ENCODE data around the gene ZNF490. TPM values are rescaled to one million over a fixed set of nuclear protein-coding genes. Genes with fewer than 3 reads are reported as not detected.

ZNF490 gene
- total RNA-seq = 1 to 10 TPM; 6.2 to 7.5 TPM

GRCh38 chr19:12610540-12611360 is at the start of gene ZNF490, which contains the start of gene ZNF791:
TSS of gene ZNF490 (minus strand) at chr19:12610813. CDS start at chr19:12610680, 133 bp downstream.
TSS of gene ZNF791 (plus strand) at chr19:12610920. CDS start at chr19:12611080, 160 bp downstream.
- Histone ChIP-seq H3K9me3 (no peaks in the 10 kb centered on the region), H3K27ac (peak within 1 kb of the TSS; percentile 99), H3K27me3 (no peaks in the 10 kb centered on the region), H3K4me1 (no peaks in the 10 kb centered on the region), H3K4me3 (peak within 1 kb of the TSS; percentile 100), H3K36me3 (no peaks in the 10 kb centered on the region), H3K9ac (ENCODE audit: low read depth in 2 of 2, low read length in 2 of 2) (peak within 1 kb of the TSS; percentile 93 to 97)
- DNase-seq = peak; percentile 100
- TF ChIP-seq, protein P1, sequence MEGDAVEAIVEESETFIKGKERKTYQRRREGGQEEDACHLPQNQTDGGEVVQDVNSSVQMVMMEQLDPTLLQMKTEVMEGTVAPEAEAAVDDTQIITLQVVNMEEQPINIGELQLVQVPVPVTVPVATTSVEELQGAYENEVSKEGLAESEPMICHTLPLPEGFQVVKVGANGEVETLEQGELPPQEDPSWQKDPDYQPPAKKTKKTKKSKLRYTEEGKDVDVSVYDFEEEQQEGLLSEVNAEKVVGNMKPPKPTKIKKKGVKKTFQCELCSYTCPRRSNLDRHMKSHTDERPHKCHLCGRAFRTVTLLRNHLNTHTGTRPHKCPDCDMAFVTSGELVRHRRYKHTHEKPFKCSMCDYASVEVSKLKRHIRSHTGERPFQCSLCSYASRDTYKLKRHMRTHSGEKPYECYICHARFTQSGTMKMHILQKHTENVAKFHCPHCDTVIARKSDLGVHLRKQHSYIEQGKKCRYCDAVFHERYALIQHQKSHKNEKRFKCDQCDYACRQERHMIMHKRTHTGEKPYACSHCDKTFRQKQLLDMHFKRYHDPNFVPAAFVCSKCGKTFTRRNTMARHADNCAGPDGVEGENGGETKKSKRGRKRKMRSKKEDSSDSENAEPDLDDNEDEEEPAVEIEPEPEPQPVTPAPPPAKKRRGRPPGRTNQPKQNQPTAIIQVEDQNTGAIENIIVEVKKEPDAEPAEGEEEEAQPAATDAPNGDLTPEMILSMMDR (IDR thresholded peaks at IDR 0.05) = no peak
- intact Hi-C loops (cut with DNase I) = no loop called here

GRCh38 chr19:12657966-12658365 is 47.4 kb upstream of the ZNF490 start:
- Histone ChIP-seq H3K4me3 (no peak overlapping the region), H3K4me1 (no peaks in the 10 kb centered on the region), H3K9me3 (no peaks in the 10 kb centered on the region), H3K9ac (ENCODE audit: low read depth in 2 of 2, low read length in 2 of 2) (no peak overlapping the region), H3K27ac (no peak overlapping the region), H3K36me3 (no peaks in the 10 kb centered on the region), H3K27me3 (no peaks in the 10 kb centered on the region)
- intact Hi-C loops (cut with DNase I) = no loop called here
- no peak for DNase-seq
- TF ChIP-seq, protein P1 (IDR thresholded peaks at IDR 0.05) = no peak

- H3K36me3 ChIP-seq = no peaks in the 10 kb centered on the region
- intact Hi-C loops (cut with DNase I) = no loop called here
Measured at GRCh38 chr19:12656899-12657571, 46.4 kb upstream of the ZNF490 start.

GRCh38 chr19:12655546-12655945 is 44.9 kb upstream of the ZNF490 start:
- Histone ChIP-seq H3K27me3 (no peaks in the 10 kb centered on the region), H3K36me3 (no peaks in the 10 kb centered on the region), H3K4me3 (no peak overlapping the region), H3K9me3 (no peaks in the 10 kb centered on the region), H3K27ac (no peak overlapping the region), H3K4me1 (no peaks in the 10 kb centered on the region), H3K9ac (ENCODE audit: low read depth in 2 of 2, low read length in 2 of 2) (no peak overlapping the region)
- DNase-seq = no peak
- intact Hi-C loops (cut with DNase I) = no loop called here
- TF ChIP-seq, protein P1 (IDR thresholded peaks at IDR 0.05) = no peak

More at GRCh38 chr19:12656899-12657571, 46.4 kb upstream of the ZNF490 start:
- no peak for DNase-seq
- no peaks in the 10 kb centered on the region for H3K27me3 ChIP-seq
- H3K9ac ChIP-seq (ENCODE audit: low read depth in 2 of 2, low read length in 2 of 2) = no peak overlapping the region
- no peak overlapping the region for H3K27ac ChIP-seq
- H3K4me1 ChIP-seq = no peaks in the 10 kb centered on the region
- no peak overlapping the region for H3K4me3 ChIP-seq
- no peaks in the 10 kb centered on the region for H3K9me3 ChIP-seq
- TF ChIP-seq, protein P1 (IDR thresholded peaks at IDR 0.05) = no peak

DNA sequence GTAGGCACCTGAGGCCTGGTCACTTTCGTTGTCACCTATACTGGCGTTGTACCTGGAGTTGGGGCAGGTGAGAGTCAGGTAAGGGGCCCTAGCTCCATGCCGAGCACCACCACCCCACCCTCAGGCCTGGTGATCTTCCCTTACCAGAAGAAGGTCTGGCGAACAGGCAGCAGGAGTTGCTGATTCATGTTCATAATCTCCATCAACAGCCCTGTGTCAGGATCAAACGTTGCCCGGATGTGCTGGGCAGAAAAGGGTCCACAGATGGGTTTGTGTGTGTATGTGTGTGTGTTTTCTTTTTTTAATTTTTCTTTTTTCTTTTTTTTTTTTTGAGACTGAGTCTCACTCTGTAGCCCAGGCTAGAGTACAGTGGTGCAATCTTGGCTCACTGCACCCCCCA is 41.6 kb upstream of the ZNF490 start:
- H3K36me3 ChIP-seq = no peaks in the 10 kb centered on the region
- intact Hi-C loops (cut with DNase I) = no loop called here
- H3K9ac ChIP-seq (ENCODE audit: low read depth in 2 of 2, low read length in 2 of 2) = no peak overlapping the region
- H3K27ac ChIP-seq = no peak overlapping the region
- peaks cover 3% of the 10 kb centered on the region for H3K4me1 ChIP-seq
- TF ChIP-seq, protein P1 (IDR thresholded peaks at IDR 0.05) = no peak
- no peaks in the 10 kb centered on the region for H3K27me3 ChIP-seq
- no peak for DNase-seq
- H3K9me3 ChIP-seq = no peaks in the 10 kb centered on the region
- H3K4me3 ChIP-seq = no peak overlapping the region
